GM18868 (cell line): ENCODE results near the gene NADK2.

ENCODE experiments used
- ATAC-seq: cut with Tn5 transposase; IDR thresholded peaks from one replicate; pipeline ENCODE4 v1.9.1; 2021; ENCODE audit warnings: mild to moderate bottlenecking, moderate library complexity; ENCODE audit not compliant: unreplicated experiment

The NADK2 gene

GRCh38 chr5:36250427-36250826 is 8.7 kb upstream of the NADK2 start:
- no peak for ATAC-seq

GRCh38 chr5:36246036-36246800 is 4.5 kb upstream of the NADK2 start:
- ATAC-seq, result no peak

- no peak for ATAC-seq
Measured at GRCh38 chr5:36244076-36244475, 2.4 kb upstream of the NADK2 start.

- ATAC-seq, result no peak
Measured at GRCh38 chr5:36243653-36244052, 1.9 kb upstream of the NADK2 start.

GRCh38 chr5:36242534-36243485 is 1.1 kb upstream of the NADK2 start:
- ATAC-seq, result no peak

- ATAC-seq, result peak; percentile 23
Measured at GRCh38 chr5:36240779-36241630, 720 bp downstream of the NADK2 start.

- ATAC-seq, result no peak
Measured at GRCh38 chr5:36239370-36240293, 2.1 kb downstream of the NADK2 start.

GRCh38 chr5:36238502-36239295 is 3.0 kb downstream of the NADK2 start:
- ATAC-seq, result no peak

GRCh38 chr5:36237751-36238150 is 4.0 kb downstream of the NADK2 start:
- no peak for ATAC-seq

- ATAC-seq, result no peak
Measured at GRCh38 chr5:36236801-36237200, 4.9 kb downstream of the NADK2 start.

- ATAC-seq, result no peak
Measured at GRCh38 chr5:36232533-36232932, 9.2 kb downstream of the NADK2 start.

- no peak for ATAC-seq
Measured at GRCh38 chr5:36230151-36230790, 11.5 kb downstream of the NADK2 start.

GRCh38 chr5:36228505-36228904 is 13.2 kb downstream of the NADK2 start:
- ATAC-seq, result no peak

- no peak for ATAC-seq
Measured at GRCh38 chr5:36227046-36227445, 14.7 kb downstream of the NADK2 start.

- no peak for ATAC-seq
Measured at GRCh38 chr5:36222620-36223019, 19.1 kb downstream of the NADK2 start.

GRCh38 chr5:36217988-36218387 is 23.7 kb downstream of the NADK2 start:
- no peak for ATAC-seq

GRCh38 chr5:36217567-36217966 is 24.2 kb downstream of the NADK2 start:
- ATAC-seq, result no peak

GRCh38 chr5:36215910-36216309 is 25.8 kb downstream of the NADK2 start:
- no peak for ATAC-seq

- no peak for ATAC-seq
Measured at GRCh38 chr5:36214436-36214835, 27.3 kb downstream of the NADK2 start.
